NCI-H748 (cell line): Measurements from ENCODE around the gene PKP3.
"Not testable (repeated sequence)": the region's sequence is repeated elsewhere in the genome, so short reads cannot be mapped to it uniquely, and the experiment has no call there.

Experiments used
- DNase-seq: peaks from one replicate; lab custom pipeline; 2025; ENCODE audit not compliant: unreplicated experiment; lab: John Stamatoyannopoulos, UW

PKP3 gene

GRCh38 chr11:408154-409007 lies 14.4 kb downstream of the PKP3 start:
- no peak for DNase-seq

DNA sequence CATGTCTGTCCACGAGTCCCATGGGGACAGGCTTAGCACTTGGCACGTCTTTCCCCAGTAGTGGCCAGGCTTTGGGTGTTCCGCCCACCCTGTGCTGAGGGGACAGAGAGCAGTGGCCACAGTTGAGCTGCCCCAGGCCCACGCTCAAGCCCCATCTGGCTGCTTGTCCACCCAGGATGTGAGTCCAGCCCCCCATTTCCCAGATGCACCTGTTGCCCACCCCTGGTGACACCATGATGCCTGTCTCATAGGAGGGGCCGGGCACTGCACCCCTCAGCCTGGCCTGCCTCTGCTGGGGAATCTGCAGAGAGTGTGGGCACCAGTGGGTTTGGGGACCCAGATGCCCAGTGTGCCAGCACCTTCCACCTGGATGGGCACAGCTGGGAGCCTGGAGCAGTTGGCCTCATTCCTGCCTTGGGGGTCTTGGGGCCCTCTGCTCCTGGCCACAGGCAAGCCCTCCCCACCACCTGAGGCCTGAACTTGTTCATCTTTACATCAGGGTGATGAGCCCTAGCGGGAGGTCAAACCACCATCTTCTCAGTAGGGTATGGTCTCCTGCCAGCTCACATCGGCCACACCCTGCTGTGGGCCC lies 15.1 kb downstream of the PKP3 start:
- DNase-seq: no peak

DNA sequence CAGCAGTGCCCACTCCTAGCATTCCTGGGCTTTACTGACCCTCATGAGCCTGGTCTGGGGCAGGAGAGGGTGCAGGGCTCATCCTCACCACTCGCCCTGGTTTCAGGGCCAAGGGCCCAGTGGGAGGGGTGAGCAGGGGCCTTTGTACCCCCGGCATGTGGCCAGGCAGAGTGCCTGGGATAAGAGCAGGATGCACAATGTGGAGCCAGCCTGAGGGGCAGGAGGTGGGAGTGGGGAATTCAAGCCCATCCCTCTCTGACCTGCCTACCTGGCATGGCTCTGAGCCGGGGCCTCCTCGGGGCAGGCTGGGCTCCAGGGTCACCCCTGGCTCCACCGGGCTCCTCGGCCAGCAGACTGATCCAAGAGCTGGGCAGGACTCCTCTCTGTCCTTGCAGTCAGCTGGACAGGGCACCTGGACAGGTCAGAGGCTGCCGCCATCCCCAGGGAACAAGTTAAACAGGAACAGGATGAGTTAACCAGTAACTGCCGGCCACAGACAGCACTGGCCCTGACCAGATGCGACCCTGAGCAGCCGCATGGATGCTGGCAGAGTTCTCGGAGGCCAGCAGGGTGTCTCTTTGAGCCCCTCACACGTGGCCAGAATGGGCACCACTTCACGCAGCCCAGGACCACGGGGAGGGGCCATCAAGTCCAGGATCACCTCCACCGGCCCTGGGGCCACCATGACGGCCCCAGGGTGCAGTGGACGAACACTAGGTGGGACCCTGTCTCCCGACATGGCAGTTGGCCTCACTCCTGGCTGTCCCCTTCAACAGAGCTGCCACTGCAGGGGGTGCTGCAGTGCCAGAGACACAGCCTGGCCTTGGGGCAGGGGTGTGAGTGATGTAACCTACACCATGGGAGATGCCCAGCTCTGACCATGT lies 15.8 kb downstream of the PKP3 start:
- DNase-seq: no peak

GRCh38 chr11:410711-411110 lies 16.7 kb downstream of the PKP3 start:
- DNase-seq: not testable (repeated sequence)

GRCh38 chr11:411520-411919 lies 17.5 kb downstream of the PKP3 start:
- not testable (repeated sequence) for DNase-seq

GRCh38 chr11:412641-413119 lies 18.7 kb downstream of the PKP3 start:
- no peak for DNase-seq

DNA sequence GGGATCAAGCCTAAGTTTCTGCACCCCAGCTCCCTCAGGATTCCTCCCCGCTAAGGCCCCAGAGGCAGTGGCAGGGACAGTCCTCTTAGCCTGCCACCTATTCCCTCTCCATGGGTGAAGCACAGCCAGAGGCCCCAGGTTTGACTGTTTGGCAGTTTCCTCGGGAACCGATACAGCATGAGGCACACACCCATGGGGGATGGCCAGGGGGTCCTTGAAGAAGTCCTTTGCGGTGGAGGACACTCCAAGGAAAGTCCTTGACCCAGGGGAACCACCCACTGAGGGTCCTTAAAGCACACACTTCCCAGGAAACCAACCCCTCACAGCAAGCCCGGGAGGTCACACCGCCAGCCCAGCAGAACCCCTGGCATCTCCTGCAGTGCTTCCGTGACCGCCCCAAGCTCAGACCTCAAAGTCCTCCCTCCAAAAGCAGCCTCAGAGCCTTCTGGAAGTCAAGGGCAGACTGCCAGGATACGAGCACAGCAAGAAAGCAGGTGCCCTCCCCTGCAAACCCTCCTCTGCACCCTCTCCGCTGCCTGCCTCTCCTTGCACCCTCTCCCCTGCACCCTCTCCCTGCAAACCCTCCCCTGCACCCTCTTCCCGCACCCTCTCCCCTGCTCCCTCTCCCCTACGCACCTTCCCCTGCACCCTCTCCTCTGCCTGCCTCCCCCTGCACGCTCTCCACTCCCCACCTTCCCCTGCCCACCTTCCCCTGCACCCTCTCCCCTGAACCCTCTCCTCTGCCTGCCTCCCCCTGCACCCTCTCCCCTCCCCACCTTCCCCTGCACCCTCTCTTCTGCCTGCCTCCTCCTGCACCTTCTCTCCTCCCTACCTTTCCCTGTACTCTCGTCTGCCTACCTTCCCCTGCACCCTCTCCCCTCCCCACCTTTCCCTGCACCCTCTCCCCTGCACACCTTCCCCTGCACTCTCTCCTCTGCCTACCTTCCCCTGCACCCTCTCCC lies 19.4 kb downstream of the PKP3 start:
- DNase-seq: no peak

DNA sequence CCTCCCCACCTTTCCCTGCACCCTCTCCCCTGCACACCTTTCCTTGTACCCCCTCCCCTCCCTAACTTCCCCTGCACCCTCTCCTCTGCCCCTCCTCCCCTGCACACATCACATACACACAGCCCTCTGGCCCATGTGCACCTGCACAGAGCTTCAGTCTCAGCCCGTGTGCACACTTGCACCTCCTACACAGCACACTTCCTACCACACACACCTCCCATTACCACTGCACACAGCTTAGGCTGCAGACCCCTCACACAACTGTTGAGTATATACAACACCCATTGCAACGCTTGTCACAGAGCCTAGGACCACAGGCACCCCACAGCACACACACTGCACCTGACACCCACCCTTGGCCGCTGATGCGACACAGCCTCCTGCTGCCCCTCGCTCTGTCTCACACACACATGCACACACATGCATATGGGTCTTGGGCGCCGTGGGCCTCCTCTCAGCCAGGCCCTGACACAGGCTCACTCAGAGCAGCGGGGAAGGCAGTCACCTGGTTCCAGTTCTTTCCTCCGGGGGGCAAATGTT lies 20.4 kb downstream of the PKP3 start:
- DNase-seq: no peak

GRCh38 chr11:415640-416041 lies 21.6 kb downstream of the PKP3 start:
- DNase-seq: no peak

DNA sequence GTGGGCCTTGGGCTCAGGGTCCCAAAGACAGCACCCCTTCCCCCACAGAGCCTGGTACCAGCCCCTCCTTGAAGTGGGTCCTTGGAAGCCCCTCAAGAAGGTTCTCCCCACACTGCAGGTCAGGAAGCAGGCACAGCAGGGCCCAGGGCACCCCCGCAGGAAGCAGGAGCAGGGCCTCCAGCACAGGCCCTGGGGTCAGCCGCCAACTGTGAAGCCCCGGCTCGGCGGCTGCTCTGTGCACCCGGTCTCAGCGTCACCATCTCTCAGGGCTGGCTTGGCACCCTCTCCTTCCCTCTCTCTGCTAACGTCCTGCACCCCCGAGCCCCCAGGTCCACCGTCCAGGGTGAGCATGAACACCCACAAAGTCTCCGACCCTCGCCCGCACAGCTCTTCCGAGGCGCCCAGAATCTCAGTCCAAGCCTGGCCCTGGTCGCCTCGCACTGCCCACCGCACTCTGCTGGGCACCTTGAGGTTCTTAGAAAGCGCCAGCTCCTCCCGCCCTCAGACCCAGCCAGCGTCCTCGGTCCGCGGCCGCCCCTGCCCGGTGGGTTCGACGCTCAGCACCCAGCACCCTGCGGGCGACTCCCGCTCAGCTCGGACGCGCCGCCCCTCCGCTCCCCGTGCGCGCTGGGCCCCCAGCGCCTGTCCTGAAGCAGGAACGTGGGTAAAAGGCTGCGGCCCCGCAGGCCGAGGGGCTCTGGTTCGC lies 22.2 kb downstream of the PKP3 start:
- DNase-seq: no peak

- peak; percentile 89 for DNase-seq
Observed at GRCh38 chr11:416757-417621, 23.0 kb downstream of the PKP3 start.

DNA sequence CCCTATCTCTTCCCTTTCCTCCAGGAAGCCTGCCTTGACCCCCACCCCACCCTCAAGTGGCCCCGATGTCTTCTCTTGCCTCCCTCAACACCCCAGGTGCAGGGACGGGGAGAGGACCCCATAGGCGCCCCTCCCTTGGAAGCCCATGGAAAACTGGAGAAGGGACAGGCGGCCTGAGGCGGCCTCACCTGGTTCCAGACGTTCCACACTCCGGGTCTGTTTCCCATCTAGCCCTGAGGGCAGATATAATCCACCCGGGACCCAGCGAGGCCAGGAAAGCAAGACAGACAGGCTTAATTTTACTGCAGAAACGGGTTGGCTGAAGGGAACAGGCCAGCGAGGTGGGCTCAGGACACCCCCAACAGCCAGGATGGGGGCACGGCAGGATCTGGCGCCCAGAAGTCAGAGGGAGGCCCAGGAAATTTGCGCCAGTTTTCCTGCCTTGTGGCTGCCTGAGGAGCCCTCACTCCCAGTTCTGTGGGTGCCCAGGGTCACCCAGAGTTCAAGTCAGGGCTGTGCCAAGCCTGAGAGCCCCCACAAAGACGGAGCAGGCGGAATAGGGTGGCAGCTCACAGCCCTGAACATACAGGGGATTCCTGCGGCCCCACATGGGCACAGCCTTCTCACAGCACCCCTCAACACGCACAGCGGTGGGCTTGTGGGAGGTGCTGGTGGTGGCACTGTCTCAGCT lies 23.8 kb downstream of the PKP3 start:
- no peak for DNase-seq

GRCh38 chr11:418343-419247 lies 24.6 kb downstream of the PKP3 start:
- DNase-seq: no peak

- DNase-seq: no peak
Observed at GRCh38 chr11:419248-420005, 25.4 kb downstream of the PKP3 start.

DNA sequence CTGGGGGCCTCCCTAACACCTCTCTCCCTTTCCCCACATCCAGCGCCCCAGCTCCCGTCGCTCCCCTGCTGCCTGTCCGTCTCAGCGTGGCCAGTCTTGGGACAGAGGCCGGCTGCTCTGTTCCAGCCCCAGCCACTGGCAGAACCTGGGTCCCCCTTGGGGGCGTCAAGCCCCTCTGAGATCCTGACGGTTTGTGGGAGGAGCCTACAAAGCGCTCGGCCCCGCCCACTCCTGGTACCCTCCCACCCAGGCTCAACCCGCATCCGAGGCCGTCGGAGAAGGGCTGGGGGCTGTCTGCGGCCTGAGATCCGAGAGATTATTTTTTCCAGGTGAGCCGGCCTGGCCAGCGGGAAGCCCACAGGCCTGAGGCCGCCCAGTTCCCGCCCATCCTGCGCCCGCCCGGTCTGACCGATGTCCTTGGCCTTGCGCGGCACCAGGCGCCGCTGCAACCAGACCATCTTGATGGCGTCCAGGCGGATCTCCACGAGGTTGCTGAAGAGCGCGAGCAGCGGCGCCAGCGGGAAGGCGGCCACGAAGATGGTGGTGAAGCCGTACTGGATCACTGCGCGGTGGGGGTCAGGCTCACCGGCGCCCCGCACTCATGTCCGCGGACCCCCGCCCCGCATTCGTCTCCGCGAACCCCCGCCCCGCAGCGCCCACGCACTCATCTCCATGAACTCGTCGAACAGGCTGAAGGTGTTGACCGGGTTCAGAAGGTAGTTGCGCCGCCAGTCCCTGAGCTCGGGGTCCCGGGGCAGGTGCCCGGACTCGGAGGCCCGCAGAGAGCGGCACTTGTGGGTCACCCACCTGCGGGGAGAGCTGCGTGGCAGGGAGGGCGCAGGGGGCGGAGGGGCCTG lies 26.3 kb downstream of the PKP3 start:
- no peak for DNase-seq
